Right lung (tissue), 10 donors: ENCODE measurements around the gene ZC3H4. TPM values are rescaled to one million over a fixed set of nuclear protein-coding genes. Genes with fewer than 3 reads are reported as not detected.
"Not testable (repeated sequence)": the region's sequence is repeated elsewhere in the genome, so short reads cannot be mapped to it uniquely, and the experiment has no call there.

Source experiments
- DNase-seq, 2 donors: peaks; one replicate each; pipeline ENCODE4 v3.0.0-alpha.2; 2013
- long read RNA-seq, 8 donors: transcript quantifications; one replicate each; lab custom pipeline, GENCODE V29; 2026
- polyA plus RNA-seq, 5 donors: library from polyadenylated mRNA; unstranded; fragments of 120-200 nt; gene quantifications; one replicate each; pipeline versions ENCODE4 v1.2.1 to v1.2.3, GENCODE V29; 2013; ENCODE audit warnings: inconsistent platforms in 1 of 5, low replicate concordance in 1 of 5; ENCODE audit not compliant: insufficient read length in 5 of 5, insufficient read depth in 1 of 5

ZC3H4 gene
- polyA plus RNA-seq, result 10 to 100 TPM; 31.0 to 46.8 (median 33.9) TPM
- long read RNA-seq, donor 1, partial matches to known transcripts, result 0 of 2 reads
- long read RNA-seq, donor 1, other reads (novel, unspliced or antisense), result 0 of 2 reads
- long read RNA-seq, donor 2, result 0 reads
- long read RNA-seq, donor 3, result 0 reads
- long read RNA-seq, donor 4, result 0 reads
- long read RNA-seq, donor 5, partial matches to known transcripts, result 5 of 5 reads
- long read RNA-seq, donor 5, other reads (novel, unspliced or antisense), result 0 of 5 reads
- long read RNA-seq, donor 6, partial matches to known transcripts, result 0 of 2 reads
- long read RNA-seq, donor 6, other reads (novel, unspliced or antisense), result 0 of 2 reads
- long read RNA-seq, donor 7, partial matches to known transcripts, result 10 of 10 reads
- long read RNA-seq, donor 7, other reads (novel, unspliced or antisense), result 0 of 10 reads
- long read RNA-seq, donor 8, result 0 reads

DNA sequence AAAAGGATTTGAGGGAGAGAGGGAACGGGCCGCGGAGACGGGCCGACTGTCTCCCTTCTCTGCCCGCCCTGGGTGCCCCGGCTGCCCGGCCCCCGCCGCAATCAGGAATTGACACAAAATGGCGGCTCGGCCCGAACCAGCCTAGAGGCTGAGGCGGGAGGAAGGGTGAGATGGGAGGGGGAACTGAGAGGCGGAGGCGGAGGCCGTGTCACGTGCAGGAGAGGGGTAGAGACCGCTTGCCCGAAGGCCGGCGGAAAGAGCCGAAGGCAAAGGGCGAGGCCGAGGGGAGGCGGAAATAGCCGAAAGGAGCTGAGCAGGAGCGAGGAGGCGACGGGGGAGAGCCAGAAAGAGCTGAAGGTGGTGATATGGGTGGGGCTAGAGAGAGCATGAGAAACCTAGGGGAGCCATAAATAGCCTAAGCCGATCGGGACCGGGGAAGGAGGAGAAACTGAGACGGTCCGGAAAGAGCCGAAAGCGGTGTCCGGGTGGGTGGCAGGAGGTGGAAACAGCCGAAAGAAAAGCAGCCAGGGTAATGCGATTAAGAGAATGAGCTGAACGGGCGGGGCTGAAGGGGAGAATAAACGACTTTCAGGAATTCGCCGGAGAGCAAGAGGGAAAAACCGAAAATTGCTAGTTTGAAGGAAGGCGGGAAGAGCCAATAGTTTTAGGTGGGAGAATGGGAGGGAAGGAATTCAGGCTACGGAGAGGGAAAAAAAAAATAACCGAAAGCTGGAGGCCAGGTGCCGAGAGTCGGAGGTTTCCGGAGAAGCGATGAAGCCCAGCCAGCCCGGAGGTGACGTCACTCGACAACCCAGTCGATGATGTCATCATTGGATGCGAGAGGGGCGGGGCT is at the start of gene ZC3H4:
Gene ZC3H4 (minus strand): TSS at position 780 of the 853 bp plus-strand sequence. CDS start 1,192 bp downstream, outside the sequence.
- peak; percentile 99 for DNase-seq

DNA sequence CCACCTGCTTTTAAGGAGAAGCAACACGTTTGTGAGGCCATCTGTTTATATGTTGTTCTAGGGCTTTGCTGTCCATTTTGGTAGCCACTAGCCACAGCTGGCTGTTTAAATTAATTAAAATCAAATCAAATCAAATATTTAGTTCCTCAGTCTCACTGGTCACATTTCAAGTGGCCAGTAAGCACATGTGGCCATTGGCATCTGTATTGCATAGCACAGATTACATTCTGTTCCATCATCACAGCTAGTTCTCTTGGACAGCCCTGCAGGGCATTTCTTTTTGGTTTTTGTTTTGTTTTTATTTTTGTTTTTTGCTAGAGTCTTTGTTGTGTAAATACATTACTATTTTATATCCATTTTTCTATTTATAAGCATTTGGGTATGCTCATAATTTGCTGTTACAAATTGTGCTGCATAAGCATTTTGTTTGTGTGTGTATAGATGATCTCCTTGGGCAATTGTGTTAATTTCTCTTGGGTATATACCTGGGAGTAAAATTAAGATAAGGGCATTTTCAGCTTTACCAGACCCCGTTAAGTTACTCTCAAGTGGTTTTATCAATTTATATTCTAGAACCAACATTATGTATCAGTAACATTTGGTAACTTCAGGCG is 48.4 kb upstream of the ZC3H4 start:
- no peak for DNase-seq

DNA sequence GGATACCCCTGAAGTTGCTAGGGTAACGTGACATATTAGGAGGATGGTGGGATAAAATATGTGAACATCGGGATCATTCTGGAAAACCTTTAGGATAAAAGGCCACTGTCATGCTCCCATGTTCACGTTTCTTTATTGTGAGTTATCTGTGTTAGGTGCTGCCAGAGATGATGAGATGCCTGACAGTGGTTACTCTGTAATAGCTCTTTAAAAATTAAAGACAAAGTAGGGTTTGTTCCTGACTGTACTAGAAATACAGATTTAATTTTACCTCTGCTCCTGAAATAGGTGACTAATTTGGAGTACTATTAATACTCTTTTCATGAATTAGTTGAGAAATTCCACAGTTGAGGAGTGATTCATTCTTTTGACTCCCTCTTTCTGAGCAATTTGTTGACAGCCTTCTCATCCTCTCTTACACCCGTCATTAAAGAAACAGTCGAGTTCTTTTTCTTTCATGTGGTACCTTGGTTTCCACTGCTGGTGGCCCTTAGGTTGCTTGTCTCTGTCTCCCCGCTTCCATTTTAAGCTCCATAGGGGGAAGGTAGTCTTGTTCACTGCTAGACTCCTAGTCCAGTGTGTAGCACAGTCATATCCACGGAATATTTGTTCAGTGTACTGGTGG is 45.4 kb upstream of the ZC3H4 start:
- DNase-seq, result no peak

DNA sequence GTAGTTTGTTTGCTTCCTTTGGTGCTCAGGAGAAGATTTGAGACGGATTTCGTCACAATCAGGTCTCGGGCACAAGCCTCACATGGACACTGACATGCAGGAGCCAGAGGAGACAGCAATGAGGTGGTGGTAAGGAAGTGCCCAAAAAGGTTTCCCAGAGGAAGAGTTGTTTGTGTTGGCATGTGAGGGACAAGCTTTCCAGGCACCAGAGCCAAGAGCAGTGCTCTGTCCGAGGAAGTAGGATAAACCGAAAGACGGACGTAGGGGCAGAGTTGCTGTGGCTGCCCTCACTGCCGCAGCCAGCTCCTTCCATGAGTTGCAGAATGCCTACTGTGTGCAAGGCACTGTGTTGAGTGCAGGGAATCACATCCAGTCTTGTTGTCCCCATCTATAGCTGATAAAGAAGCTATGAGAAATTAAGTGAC is 44.8 kb upstream of the ZC3H4 start:
- DNase-seq, result no peak

DNA sequence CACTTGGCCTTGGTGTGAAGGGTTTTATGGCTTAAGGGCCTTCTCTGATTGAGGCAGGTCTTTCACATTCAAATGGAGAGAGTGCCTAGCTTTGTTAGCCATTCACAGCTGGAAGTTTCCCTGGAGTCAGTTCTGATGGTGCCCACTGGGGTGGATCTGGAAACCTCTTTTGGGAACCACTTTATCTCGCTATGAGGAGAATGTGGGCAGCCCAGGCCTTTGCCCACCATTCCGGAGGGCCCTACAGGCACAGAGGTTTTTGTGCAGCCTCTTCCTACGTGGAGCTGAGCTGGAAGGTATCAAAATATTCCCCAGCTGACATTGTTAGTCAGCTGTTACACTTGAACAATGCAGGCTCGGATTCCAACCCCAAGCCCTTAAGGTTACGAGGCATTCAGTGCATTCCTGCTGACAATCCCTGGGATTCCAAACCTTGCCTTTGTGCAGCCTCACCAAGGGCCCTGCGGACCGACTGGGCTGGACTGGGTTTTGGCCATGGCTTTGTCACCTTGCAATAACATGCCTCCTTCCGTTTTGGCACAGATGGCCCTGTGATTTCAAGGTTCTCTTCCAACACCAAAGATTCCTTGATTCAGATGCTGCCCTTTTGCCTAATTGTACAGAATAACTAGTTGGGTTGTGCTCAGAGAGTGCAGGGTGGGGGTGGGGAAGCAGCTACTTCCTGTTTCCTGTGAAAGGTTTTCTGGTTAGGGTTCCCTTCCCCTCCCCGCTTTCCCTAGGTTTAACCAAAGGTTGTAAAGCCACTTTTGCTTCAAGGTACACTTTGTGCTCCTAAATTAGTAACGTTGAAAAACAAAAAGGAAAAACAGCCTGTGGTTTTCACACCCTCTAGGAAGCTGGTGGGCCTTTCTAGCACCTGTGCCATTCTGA is 44.1 kb upstream of the ZC3H4 start:
- DNase-seq, result no peak

DNA sequence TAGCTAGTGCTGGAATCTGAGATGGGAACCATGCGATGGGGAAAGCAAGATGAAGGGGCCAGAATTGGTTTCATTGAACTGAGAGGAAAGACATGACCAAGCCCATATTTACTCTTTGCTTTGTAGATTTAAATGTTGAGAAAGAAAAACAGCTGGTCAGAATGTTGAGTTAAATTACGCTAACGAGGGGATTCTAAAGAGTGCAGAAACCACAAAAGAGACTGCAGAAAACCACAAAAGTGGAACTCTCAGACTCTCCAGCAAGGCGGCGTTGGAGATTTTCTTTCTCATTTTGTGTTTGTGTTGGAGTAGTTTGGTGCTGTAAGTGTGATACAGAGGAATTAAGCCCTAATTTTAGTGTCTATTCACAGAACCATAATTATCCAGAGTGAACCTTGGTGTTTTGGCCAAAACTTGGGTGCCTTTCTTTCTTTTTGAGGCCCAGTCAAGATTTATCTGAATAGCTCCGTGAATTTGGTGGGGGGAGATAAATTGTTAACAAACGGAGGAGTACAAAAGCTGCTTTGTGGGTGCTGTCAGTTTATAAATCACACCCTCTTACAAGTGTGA is 43.4 kb upstream of the ZC3H4 start:
- peak in 1 of 2 donors; percentile 14 for DNase-seq

DNA sequence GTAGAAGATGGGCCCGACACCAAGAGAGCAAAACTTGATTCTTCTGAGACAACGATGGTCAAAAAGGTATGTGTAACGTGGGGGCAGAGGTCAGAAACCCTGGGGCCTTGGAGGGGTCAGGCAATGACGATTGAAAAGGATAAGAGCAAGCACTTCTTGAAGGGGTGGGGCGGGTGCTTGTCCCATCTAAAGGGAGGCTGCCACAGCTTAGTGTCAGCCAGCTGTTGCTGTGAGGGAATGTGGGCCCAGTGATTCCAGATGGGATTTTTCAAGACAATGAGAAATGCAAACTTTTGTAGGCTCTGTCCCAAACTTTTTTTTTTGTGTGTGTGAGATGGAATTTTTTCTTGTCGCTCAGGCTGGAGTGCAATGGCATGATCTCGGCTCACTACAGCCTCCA is 41.6 kb upstream of the ZC3H4 start:
- DNase-seq, result peak; percentile 58 to 60

DNA sequence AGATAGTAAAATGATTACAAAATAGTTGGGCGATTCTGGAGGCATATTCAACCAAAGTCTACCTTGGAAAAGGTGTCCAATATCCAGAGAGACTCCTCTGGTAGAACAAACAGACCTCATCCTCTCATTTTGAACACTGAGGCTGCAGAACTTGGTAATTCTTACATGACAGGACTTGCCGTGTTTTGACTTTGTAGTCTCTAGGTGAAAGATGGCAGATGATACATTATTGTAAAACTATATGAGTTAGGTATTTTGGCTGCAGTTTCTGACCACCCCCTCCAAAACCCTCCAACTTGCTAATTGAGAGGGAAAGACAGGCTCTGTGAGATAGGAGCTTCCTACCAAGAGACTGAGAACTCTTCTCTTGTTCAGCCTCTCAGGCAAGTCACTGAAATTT is 39.7 kb upstream of the ZC3H4 start:
- DNase-seq, result no peak

DNA sequence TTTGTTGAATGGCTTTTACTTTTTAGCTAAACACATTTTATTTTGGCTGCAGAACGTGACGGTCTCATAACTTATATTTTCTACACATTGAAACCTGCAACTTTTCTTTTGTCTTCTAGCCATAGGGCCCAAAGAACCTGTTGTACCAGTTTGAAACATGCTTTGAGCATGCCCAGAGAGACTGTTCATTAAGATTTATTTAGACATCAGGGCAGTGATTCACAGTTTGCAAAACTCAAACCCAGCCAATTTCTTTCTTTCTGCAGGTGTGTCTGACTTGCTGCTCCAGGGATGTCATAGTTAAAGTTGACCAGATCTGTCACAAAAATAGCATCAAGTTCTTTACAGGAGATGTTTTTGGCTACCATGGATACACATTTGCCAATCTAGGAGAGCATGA is 39.1 kb upstream of the ZC3H4 start:
- no peak for DNase-seq

DNA sequence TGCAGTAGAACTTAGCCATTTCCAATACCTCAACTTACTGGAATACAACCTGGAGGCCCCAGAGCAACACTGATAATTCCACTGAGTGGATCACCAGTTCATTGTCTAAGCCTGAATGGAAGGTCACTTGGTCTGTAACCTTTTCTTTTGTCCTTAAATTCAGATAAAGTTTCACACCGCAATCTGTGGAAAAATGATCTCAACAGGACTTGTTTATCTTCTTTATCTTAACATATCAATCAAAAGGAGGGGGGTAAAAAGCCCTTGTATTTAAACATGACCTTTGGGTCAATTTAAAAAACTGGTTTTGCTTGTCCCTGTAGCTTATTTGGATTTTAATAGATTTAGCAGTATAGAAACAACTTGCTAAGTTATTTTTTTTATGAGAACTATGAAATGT is 38.6 kb upstream of the ZC3H4 start:
- no peak for DNase-seq

DNA sequence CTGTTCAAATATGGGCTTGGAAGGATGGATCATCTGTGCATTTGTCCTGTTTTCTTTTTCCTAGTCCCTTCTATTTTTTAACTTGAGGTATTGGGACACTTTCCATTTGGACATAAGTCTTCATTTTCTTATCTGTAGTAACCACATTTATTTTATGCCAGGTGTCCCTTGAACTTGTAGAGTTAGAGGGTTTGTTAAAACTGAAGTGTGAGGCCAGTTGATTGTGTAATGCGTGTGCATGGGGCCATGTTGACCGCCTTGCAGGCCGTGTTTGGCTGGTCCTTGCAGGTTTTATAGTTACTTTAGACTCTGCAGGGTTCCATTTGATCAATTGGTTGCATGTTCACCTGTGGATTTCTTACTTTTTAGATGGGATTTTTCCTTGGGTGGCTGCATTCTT is 38.1 kb upstream of the ZC3H4 start:
- DNase-seq, result no peak

DNA sequence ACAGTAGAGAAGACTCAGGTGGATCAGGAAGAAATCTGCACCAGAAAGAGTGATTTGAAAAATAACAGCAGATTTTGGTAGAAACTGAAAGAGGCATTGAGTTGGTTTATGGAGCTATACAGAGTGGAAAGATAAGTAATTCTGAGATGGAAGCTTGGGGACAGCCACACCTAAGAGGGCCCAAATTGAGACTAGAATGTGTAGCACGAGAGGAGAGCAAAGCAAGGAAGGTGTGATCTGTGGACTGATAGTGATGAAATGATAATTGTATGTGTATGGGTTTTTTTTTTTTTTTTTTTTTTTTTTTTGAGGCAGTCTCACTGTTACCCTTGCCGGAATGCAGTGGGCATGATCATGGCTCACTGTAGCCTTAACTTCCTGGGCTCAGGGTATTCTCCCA is 33.3 kb upstream of the ZC3H4 start:
- DNase-seq, result no peak

DNA sequence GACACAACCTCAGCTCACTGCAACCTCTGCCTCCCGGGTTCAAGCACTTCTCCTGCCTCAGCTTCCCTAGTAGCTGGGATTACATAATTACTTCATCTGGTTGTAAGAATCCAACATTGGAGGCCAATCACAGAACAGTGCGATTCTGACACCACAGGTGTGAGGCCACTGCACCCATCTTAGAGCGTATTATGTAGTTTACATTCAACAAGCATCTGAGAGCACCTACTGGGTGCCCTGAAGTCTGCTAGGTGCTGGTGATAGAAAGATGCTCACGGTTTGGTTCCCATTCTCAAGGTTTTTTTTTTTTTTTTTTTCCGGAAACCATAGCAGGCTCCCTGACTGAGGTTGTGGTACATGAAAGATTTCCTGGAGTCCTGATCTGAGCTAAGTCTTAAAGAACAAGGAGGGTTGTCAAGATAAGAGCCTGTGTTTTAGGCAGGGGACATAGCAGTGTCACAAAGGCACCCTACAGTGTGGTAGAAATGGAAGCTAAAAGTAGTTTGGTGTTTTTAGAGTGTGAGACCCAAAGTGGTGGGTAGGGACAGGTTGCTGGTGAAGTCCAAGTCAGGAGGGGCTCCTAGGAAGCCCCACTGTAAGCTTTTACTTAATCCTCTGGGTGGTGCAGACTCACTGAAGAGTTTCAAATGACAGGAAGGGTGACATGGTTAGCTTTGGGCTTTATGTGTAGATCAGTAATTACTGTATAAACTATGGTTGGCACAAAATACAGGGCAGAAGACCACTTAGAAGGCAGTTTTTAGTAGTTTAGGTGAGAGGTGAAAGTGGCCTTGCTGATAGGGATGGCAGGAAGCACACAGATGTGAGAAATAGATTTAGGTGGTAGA is 32.3 kb upstream of the ZC3H4 start:
- no peak for DNase-seq

DNA sequence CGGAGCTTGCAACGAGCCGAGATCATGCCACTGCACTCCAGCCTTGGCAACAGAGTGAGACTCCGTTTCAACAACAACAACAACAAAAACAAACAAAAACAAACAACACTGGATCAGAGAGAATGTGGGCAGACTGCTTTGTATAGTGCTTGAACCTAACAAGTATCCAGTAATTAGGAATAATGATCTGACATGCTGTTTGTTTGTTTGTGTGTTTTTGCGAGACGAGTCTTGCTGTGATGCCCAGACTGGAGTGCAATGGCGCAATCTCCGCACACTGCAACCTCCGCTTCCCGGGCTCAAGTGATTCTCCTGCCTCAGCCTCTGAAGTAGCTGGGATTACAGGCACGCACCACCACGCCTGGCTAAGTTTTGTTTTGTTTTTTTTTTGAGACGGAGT is 31.1 kb upstream of the ZC3H4 start:
- no peak for DNase-seq

DNA sequence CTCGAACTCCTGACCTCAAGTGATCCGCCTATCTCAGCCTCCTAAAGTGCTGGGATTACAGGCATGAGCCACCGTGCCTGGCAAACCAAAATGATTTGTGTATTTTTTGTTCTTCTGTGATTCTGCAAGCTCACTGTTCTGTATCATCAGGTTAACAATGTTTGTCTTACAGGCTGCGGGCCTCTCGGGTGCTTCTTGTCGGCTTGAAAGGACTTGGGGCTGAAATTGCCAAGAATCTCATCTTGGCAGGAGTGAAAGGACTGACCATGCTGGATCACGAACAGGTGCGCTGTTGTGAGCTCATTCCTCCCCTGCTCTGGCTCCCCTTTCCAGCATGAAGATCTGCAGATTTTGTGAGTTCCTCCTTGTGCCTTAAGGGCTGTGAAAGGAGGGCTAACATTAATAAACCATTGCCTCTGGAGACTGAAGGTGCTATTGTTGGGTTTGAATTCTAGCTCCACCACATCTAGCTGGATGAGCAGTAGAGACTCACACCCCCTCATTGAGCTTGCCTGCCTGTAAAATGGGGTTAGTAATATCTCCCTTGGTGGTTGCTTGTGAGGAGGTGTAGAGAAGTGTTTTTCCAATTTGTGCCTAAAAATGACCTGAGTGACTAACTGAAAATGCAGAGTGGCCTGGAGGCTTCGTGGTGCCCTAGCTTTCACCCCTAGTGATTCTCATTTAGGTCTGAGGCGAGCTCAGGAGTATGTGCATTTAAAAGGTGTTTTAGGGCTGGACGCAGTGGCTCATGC is 29.9 kb upstream of the ZC3H4 start:
- DNase-seq, result no peak

DNA sequence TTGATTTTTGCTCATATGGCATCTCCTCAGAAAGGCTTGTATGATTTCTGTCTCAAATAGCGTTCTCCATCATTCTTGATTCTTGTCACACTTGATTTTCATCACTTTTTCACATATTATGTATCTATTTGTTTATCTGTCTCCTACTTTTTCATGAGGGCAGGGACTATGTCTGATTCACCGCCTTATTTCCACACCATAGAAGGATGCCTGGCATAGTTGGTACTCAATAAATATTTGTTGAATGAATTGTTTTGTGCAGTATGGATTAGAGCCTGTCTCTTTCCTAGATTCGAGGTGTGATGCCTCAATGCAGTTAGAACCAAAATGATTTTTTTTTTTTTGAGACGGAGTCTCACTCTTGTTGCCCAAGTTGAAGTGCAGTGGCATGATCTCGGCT is 29.2 kb upstream of the ZC3H4 start:
- no peak for DNase-seq

DNA sequence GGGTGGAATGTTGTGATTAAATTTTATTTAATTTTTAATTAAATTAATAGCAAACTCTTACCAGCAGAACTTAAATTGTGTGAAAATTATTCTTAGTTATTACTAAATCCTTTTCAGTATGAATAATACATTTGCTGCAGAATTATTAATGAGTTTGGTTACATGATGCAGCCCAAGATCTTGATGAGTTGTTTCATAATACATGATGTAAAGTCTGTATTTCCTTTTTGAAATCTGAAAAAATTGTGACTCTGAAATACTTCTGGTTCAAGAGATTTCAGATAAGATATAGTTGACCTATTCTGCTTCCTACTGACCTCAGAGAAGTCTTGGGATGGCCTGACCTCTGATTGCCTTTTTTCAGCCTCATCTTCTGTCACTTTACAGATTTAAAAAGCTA is 28.1 kb upstream of the ZC3H4 start:
- no peak for DNase-seq

DNA sequence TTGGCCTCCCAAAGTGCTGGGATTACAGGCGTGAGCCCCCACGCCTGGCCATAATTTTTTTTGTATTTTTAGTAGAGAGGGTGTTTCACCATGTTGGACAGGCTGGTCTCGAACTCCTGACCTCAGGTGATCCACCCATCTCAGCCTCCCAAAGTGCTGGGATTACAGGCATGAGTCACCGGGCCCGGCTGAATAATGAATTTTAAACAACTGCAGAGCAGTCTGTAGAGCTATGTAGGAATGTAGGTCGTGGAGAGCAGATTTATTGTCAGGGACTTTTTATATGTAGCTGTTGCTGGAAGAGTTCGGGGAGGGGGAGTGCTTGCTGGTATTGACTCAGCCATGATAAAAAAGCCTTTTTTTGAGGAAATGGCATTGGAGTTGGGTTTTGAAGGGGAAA is 27.7 kb upstream of the ZC3H4 start:
- DNase-seq, result not testable (repeated sequence)

DNA sequence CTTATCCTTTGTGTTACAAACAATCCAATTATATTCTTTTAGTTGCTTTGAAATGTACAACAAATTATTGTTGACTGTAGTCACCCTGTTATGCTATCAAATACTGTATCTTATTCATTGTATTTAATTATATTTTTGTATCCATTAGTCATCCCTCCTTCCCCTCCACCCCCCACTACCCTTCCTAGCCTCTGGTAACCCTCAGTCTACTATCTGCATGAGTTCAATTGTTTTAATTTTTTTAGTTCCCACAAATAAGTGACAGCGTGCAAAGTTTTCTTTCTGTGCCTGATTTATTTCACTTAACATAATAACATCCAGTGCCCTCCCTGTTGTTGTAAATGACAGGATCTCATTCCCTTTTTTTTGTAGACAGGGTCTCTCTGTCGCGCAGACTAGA is 21.6 kb upstream of the ZC3H4 start:
- DNase-seq, result no peak
